ENCODE results near the gene FGGY. TPM values are rescaled to one million over a fixed set of nuclear protein-coding genes. Genes with fewer than 3 reads are reported as not detected.

The FGGY gene
- total and polyA plus RNA-seq, 3 experiments from 2014 or later: 5.3 to 7.9 (median 6.6) TPM

GRCh38 chr1:59755069-59755685 is 458.3 kb downstream of the FGGY start:
- Mint-ChIP-seq H3K9me3 (no peaks in the 10 kb centered on the region), H3K27me3 (no peaks in the 10 kb centered on the region), H3K4me1 (peaks cover 4 to 5% (median 4%) of the 10 kb centered on the region in 3 donors), H3K4me3 (no peak overlapping the region), H3K27ac (peak overlapping the region in 1 of 8 donors; percentile 24), H3K36me3 (no peaks in the 10 kb centered on the region)
- Histone ChIP-seq H3K27me3 (ENCODE audit: insufficient read depth, low read length, poor library complexity, severe bottlenecking) (no peaks in the 10 kb centered on the region), H3K9me3 (ENCODE audit: low read length) (no peaks in the 10 kb centered on the region), H3K4me3 (ENCODE audit: low read length) (no peak overlapping the region), H3K36me3 (ENCODE audit: insufficient read depth, low read length) (no peaks in the 10 kb centered on the region), H3K4me1 (ENCODE audit: insufficient read depth, low read length) (no peaks in the 10 kb centered on the region), H3K27ac (ENCODE audit: low read depth, low read length) (no peak overlapping the region)
- POLR2A ChIA-PET: no interaction called here
- CTCF ChIA-PET: no interaction called here
- DNase-seq: no peak

- Histone ChIP-seq H3K36me3 (ENCODE audit: insufficient read depth, low read length) (no peaks in the 10 kb centered on the region), H3K27ac (ENCODE audit: low read depth, low read length) (no peak overlapping the region), H3K27me3 (ENCODE audit: insufficient read depth, low read length, poor library complexity, severe bottlenecking) (no peaks in the 10 kb centered on the region), H3K4me3 (ENCODE audit: low read length) (no peak overlapping the region), H3K9me3 (ENCODE audit: low read length) (no peaks in the 10 kb centered on the region), H3K4me1 (ENCODE audit: insufficient read depth, low read length) (no peaks in the 10 kb centered on the region)
- POLR2A ChIA-PET: no interaction called here
- Mint-ChIP-seq H3K27me3 (no peaks in the 10 kb centered on the region), H3K4me3 (no peak overlapping the region), H3K4me1 (peaks cover 4 to 5% (median 4%) of the 10 kb centered on the region in 3 donors), H3K9me3 (no peaks in the 10 kb centered on the region), H3K36me3 (no peaks in the 10 kb centered on the region), H3K27ac (no peak overlapping the region)
- DNase-seq: no peak
- CTCF ChIA-PET: no interaction called here
Observed at GRCh38 chr1:59757197-59757747, 460.4 kb downstream of the FGGY start.

GRCh38 chr1:59759156-59759925 is 462.4 kb downstream of the FGGY start:
- H3K27me3 Mint-ChIP-seq: no peaks in the 10 kb centered on the region
- H3K27me3 ChIP-seq (ENCODE audit: insufficient read depth, low read length, poor library complexity, severe bottlenecking): no peaks in the 10 kb centered on the region
- POLR2A ChIA-PET: no interaction called here
- H3K4me3 Mint-ChIP-seq: peak overlapping the region in 3 of 7 donors; percentile 25 to 55 (median 40)
- no peaks in the 10 kb centered on the region for H3K36me3 ChIP-seq (ENCODE audit: insufficient read depth, low read length)
- peak overlapping the region in 2 of 8 donors; percentile 45 to 53 for H3K27ac Mint-ChIP-seq
- no peaks in the 10 kb centered on the region for H3K4me1 ChIP-seq (ENCODE audit: insufficient read depth, low read length)
- H3K9me3 Mint-ChIP-seq: no peaks in the 10 kb centered on the region
- no peak overlapping the region for H3K27ac ChIP-seq (ENCODE audit: low read depth, low read length)
- peak; percentile 45 to 74 (median 57) for DNase-seq
- no peaks in the 10 kb centered on the region for H3K36me3 Mint-ChIP-seq
- H3K4me3 ChIP-seq (ENCODE audit: low read length): no peak overlapping the region
- CTCF ChIA-PET: interaction anchor here (0.6 to 2.0 kb wide), 29 partner anchors 9 to 1244 kb away, joined by 3 to 12 read pairs (median 3); partner anchors contain the start of gene HOOK1
- peaks cover 4 to 5% (median 4%) of the 10 kb centered on the region in 3 donors for H3K4me1 Mint-ChIP-seq
- no peaks in the 10 kb centered on the region for H3K9me3 ChIP-seq (ENCODE audit: low read length)

- H3K27ac Mint-ChIP-seq: no peak overlapping the region
- CTCF ChIA-PET: interaction anchor here (1.1 kb wide), 1 partner anchor 186 kb away, joined by 3 read pairs; no protein-coding TSS in a partner anchor
- no peaks in the 10 kb centered on the region for H3K9me3 Mint-ChIP-seq
- DNase-seq: no peak
- no peaks in the 10 kb centered on the region for H3K4me1 ChIP-seq (ENCODE audit: insufficient read depth, low read length)
- no peak overlapping the region for H3K27ac ChIP-seq (ENCODE audit: low read depth, low read length)
- no peak overlapping the region for H3K4me3 ChIP-seq (ENCODE audit: low read length)
- H3K9me3 ChIP-seq (ENCODE audit: low read length): no peaks in the 10 kb centered on the region
- POLR2A ChIA-PET: no interaction called here
- no peaks in the 10 kb centered on the region for H3K36me3 Mint-ChIP-seq
- no peaks in the 10 kb centered on the region for H3K36me3 ChIP-seq (ENCODE audit: insufficient read depth, low read length)
- peaks cover 4 to 5% (median 4%) of the 10 kb centered on the region in 3 donors for H3K4me1 Mint-ChIP-seq
- H3K4me3 Mint-ChIP-seq: no peak overlapping the region
- no peaks in the 10 kb centered on the region for H3K27me3 Mint-ChIP-seq
- no peaks in the 10 kb centered on the region for H3K27me3 ChIP-seq (ENCODE audit: insufficient read depth, low read length, poor library complexity, severe bottlenecking)
Observed at GRCh38 chr1:59761443-59761842, 464.5 kb downstream of the FGGY start.

- no peaks in the 10 kb centered on the region for H3K9me3 ChIP-seq (ENCODE audit: low read length)
- no peaks in the 10 kb centered on the region for H3K36me3 Mint-ChIP-seq
- no peak overlapping the region for H3K4me3 Mint-ChIP-seq
- DNase-seq: no peak
- ChIA-PET POLR2A (no interaction called here), CTCF (no interaction called here)
- no peaks in the 10 kb centered on the region for H3K9me3 Mint-ChIP-seq
- no peaks in the 10 kb centered on the region for H3K27me3 Mint-ChIP-seq
- no peaks in the 10 kb centered on the region for H3K27me3 ChIP-seq (ENCODE audit: insufficient read depth, low read length, poor library complexity, severe bottlenecking)
- H3K36me3 ChIP-seq (ENCODE audit: insufficient read depth, low read length): no peaks in the 10 kb centered on the region
- no peak overlapping the region for H3K4me3 ChIP-seq (ENCODE audit: low read length)
- no peaks in the 10 kb centered on the region for H3K4me1 ChIP-seq (ENCODE audit: insufficient read depth, low read length)
- H3K27ac ChIP-seq (ENCODE audit: low read depth, low read length): no peak overlapping the region
- H3K27ac Mint-ChIP-seq: no peak overlapping the region
- peaks cover 4 to 5% (median 4%) of the 10 kb centered on the region in 3 donors for H3K4me1 Mint-ChIP-seq
Observed at GRCh38 chr1:59763418-59763817, 466.5 kb downstream of the FGGY start.

- no peaks in the 10 kb centered on the region for H3K9me3 ChIP-seq (ENCODE audit: low read length)
- ChIA-PET CTCF (no interaction called here), POLR2A (no interaction called here)
- no peak overlapping the region for H3K27ac Mint-ChIP-seq
- H3K9me3 Mint-ChIP-seq: no peaks in the 10 kb centered on the region
- H3K4me3 Mint-ChIP-seq: no peak overlapping the region
- H3K4me1 ChIP-seq (ENCODE audit: insufficient read depth, low read length): no peaks in the 10 kb centered on the region
- H3K4me1 Mint-ChIP-seq: no peaks in the 10 kb centered on the region
- no peak overlapping the region for H3K27ac ChIP-seq (ENCODE audit: low read depth, low read length)
- H3K27me3 Mint-ChIP-seq: no peaks in the 10 kb centered on the region
- H3K4me3 ChIP-seq (ENCODE audit: low read length): no peak overlapping the region
- no peak for DNase-seq
- H3K27me3 ChIP-seq (ENCODE audit: insufficient read depth, low read length, poor library complexity, severe bottlenecking): no peaks in the 10 kb centered on the region
- H3K36me3 ChIP-seq (ENCODE audit: insufficient read depth, low read length): no peaks in the 10 kb centered on the region
- H3K36me3 Mint-ChIP-seq: no peaks in the 10 kb centered on the region
Observed at GRCh38 chr1:59765011-59765730, 468.3 kb downstream of the FGGY start.

- H3K4me1 ChIP-seq (ENCODE audit: insufficient read depth, low read length): no peaks in the 10 kb centered on the region
- CTCF ChIA-PET: no interaction called here
- DNase-seq: no peak
- H3K36me3 Mint-ChIP-seq: no peaks in the 10 kb centered on the region
- H3K4me3 ChIP-seq (ENCODE audit: low read length): no peak overlapping the region
- H3K9me3 ChIP-seq (ENCODE audit: low read length): no peaks in the 10 kb centered on the region
- no peaks in the 10 kb centered on the region for H3K4me1 Mint-ChIP-seq
- H3K27me3 Mint-ChIP-seq: no peaks in the 10 kb centered on the region
- no peak overlapping the region for H3K27ac ChIP-seq (ENCODE audit: low read depth, low read length)
- no peak overlapping the region for H3K27ac Mint-ChIP-seq
- no peaks in the 10 kb centered on the region for H3K36me3 ChIP-seq (ENCODE audit: insufficient read depth, low read length)
- H3K9me3 Mint-ChIP-seq: no peaks in the 10 kb centered on the region
- no peak overlapping the region for H3K4me3 Mint-ChIP-seq
- POLR2A ChIA-PET: no interaction called here
- H3K27me3 ChIP-seq (ENCODE audit: insufficient read depth, low read length, poor library complexity, severe bottlenecking): no peaks in the 10 kb centered on the region
Observed at GRCh38 chr1:59766227-59766855, 469.4 kb downstream of the FGGY start.
